Measurements from ENCODE around the gene TMEM204.
A peak's percentile ranks its signal among the peaks of the same experiment; 100 is the strongest.

TMEM204 gene

DNA sequence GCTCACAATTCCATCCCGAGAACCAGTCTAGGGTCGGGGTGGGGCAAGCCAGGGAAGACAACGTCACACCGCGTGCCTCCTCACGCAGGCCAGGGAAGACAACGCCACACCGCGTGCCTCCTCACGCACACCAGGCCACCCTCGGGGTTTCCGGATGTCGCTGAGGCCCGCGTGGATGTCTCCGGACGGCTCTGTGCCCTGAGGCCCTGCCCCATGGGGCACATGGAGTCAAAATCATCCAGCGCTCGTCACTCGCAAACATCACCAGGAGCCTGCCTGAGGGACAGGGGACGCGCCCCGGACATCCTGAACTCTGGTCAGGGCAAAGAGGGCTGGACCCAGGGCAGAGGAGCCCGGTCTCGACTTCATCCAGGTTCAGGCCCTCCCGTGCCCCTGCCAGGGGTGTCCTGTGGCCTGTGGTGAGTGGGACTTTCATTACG lies 3.7 kb downstream of the TMEM204 start:
- ATAC-seq, result no peak
- no peak for TF ChIP-seq TOX (CRISPR knock-in tag; IDR thresholded peaks at IDR 0.05; ENCODE audit: borderline replicate concordance)

DNA sequence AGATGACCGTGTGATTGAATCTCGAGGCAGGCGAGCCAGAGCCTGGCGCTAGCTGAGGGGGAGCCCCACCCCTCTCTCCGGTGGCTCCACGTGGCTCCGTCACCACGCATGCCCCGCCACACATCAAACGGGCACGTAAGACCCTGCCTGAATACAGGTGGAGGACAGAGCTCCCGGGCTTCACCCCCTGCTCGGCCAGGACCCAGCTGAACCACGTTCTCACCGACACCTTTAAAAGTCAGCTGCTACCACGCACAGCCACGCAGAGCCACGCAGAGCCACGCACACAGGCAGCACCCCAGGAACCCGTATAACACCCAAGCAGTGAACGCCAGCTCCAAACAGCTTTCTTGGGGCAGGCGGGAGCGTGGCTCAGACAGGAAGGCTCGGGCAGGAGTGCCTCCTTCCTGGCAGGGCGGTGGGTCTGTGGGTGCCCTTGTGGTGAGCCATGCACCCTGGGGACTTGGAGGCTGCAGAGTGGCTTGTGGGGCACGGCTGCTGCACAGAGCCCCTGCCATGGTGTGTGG lies 4.4 kb downstream of the TMEM204 start:
- TF ChIP-seq, protein P1, sequence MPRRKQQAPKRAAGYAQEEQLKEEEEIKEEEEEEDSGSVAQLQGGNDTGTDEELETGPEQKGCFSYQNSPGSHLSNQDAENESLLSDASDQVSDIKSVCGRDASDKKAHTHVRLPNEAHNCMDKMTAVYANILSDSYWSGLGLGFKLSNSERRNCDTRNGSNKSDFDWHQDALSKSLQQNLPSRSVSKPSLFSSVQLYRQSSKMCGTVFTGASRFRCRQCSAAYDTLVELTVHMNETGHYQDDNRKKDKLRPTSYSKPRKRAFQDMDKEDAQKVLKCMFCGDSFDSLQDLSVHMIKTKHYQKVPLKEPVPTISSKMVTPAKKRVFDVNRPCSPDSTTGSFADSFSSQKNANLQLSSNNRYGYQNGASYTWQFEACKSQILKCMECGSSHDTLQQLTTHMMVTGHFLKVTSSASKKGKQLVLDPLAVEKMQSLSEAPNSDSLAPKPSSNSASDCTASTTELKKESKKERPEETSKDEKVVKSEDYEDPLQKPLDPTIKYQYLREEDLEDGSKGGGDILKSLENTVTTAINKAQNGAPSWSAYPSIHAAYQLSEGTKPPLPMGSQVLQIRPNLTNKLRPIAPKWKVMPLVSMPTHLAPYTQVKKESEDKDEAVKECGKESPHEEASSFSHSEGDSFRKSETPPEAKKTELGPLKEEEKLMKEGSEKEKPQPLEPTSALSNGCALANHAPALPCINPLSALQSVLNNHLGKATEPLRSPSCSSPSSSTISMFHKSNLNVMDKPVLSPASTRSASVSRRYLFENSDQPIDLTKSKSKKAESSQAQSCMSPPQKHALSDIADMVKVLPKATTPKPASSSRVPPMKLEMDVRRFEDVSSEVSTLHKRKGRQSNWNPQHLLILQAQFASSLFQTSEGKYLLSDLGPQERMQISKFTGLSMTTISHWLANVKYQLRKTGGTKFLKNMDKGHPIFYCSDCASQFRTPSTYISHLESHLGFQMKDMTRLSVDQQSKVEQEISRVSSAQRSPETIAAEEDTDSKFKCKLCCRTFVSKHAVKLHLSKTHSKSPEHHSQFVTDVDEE (CRISPR knock-in tag; IDR thresholded peaks at IDR 0.05), result no peak
- TF ChIP-seq ESRRG (CRISPR knock-in tag; IDR thresholded peaks at IDR 0.05) (no peak), SNAI2 (CRISPR knock-in tag; IDR thresholded peaks at IDR 0.05) (no peak), ZNF70 (CRISPR knock-in tag; IDR thresholded peaks at IDR 0.05) (no peak), GLIS3 (CRISPR knock-in tag; IDR thresholded peaks at IDR 0.05) (no peak), ZFP3 (CRISPR knock-in tag; IDR thresholded peaks at IDR 0.05) (no peak), TCF4 (CRISPR knock-in tag; IDR thresholded peaks at IDR 0.05; ENCODE audit: borderline replicate concordance) (no peak), ZNF565 (CRISPR knock-in tag; conservative IDR thresholded peaks at IDR 0.05; ENCODE audit: low read depth) (no peak), PPARA (CRISPR knock-in tag; IDR thresholded peaks at IDR 0.05; ENCODE audit: borderline replicate concordance) (no peak), ZC3H10 (CRISPR knock-in tag; IDR thresholded peaks at IDR 0.05) (no peak), OSR1 (CRISPR knock-in tag; IDR thresholded peaks at IDR 0.05) (no peak), RARB (CRISPR knock-in tag; IDR thresholded peaks at IDR 0.05) (no peak), TOX (CRISPR knock-in tag; IDR thresholded peaks at IDR 0.05; ENCODE audit: borderline replicate concordance) (no peak)
- TF ChIP-seq, protein P2, sequence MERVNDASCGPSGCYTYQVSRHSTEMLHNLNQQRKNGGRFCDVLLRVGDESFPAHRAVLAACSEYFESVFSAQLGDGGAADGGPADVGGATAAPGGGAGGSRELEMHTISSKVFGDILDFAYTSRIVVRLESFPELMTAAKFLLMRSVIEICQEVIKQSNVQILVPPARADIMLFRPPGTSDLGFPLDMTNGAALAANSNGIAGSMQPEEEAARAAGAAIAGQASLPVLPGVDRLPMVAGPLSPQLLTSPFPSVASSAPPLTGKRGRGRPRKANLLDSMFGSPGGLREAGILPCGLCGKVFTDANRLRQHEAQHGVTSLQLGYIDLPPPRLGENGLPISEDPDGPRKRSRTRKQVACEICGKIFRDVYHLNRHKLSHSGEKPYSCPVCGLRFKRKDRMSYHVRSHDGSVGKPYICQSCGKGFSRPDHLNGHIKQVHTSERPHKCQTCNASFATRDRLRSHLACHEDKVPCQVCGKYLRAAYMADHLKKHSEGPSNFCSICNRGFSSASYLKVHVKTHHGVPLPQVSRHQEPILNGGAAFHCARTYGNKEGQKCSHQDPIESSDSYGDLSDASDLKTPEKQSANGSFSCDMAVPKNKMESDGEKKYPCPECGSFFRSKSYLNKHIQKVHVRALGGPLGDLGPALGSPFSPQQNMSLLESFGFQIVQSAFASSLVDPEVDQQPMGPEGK (CRISPR knock-in tag; IDR thresholded peaks at IDR 0.05; ENCODE audit: borderline replicate concordance), result no peak
- TF ChIP-seq, protein P3, sequence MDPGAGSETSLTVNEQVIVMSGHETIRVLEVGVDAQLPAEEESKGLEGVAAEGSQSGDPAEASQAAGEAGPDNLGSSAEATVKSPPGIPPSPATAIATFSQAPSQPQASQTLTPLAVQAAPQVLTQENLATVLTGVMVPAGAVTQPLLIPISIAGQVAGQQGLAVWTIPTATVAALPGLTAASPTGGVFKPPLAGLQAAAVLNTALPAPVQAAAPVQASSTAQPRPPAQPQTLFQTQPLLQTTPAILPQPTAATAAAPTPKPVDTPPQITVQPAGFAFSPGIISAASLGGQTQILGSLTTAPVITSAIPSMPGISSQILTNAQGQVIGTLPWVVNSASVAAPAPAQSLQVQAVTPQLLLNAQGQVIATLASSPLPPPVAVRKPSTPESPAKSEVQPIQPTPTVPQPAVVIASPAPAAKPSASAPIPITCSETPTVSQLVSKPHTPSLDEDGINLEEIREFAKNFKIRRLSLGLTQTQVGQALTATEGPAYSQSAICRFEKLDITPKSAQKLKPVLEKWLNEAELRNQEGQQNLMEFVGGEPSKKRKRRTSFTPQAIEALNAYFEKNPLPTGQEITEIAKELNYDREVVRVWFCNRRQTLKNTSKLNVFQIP (CRISPR knock-in tag; IDR thresholded peaks at IDR 0.05; ENCODE audit: borderline replicate concordance, low read depth), result no peak
- no peak for ATAC-seq

DNA sequence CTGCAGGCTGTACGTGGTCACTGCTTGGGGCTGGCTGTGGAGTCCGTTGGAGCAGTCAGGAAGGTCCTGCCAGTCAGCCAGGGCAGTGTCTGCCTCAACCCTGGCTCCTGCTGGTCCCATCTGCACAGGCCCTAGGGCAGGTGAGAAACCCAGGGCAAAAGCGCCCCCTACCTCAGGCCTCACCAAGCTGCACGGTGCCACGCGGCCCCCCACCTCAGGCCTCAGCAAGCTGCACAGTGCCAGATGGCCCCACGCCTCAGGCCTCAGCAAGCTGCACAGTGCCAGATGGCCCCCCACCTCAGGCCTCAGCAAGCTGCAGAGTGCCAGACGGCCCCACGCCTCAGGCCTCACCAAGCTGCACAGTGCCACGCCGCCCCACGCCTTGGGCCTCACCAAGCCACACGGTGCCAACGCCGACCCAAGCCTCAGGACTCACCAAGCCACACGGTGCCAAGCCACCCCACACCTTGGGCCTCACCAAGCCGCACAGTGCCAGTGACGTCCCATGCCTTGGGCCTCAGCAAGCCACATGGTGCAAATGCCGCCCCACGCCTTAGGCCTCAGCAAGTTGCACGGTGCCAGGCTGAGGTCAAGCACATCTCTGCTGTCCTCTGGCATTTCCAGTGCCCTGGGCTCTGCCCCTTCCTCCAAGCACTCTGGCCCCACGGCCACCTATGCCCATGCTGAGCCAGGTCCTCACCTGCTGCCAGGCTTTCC lies 5.5 kb downstream of the TMEM204 start:
- peak; percentile 10; the same call in 2 of the 3 replicates for ATAC-seq

More for the DNA sequence above, 5.5 kb downstream of the TMEM204 start:
- TF ChIP-seq SNAI2 (CRISPR knock-in tag; IDR thresholded peaks at IDR 0.05) (no peak), ZC3H10 (CRISPR knock-in tag; IDR thresholded peaks at IDR 0.05) (no peak), ZFP3 (CRISPR knock-in tag; IDR thresholded peaks at IDR 0.05) (no peak), PPARA (CRISPR knock-in tag; IDR thresholded peaks at IDR 0.05; ENCODE audit: borderline replicate concordance) (no peak), ZFP30 (CRISPR knock-in tag; IDR thresholded peaks at IDR 0.05) (no peak), TOX (CRISPR knock-in tag; IDR thresholded peaks at IDR 0.05; ENCODE audit: borderline replicate concordance) (no peak), OSR1 (CRISPR knock-in tag; IDR thresholded peaks at IDR 0.05) (no peak), GLIS3 (CRISPR knock-in tag; IDR thresholded peaks at IDR 0.05) (no peak), ZNF565 (CRISPR knock-in tag; conservative IDR thresholded peaks at IDR 0.05; ENCODE audit: low read depth) (no peak), RARB (CRISPR knock-in tag; IDR thresholded peaks at IDR 0.05) (no peak), ESRRG (CRISPR knock-in tag; IDR thresholded peaks at IDR 0.05) (no peak), TCF4 (CRISPR knock-in tag; IDR thresholded peaks at IDR 0.05; ENCODE audit: borderline replicate concordance) (no peak), ZNF8 (CRISPR knock-in tag; IDR thresholded peaks at IDR 0.05) (no peak), CSDC2 (CRISPR knock-in tag; IDR thresholded peaks at IDR 0.05) (no peak)
- TF ChIP-seq, protein P4, sequence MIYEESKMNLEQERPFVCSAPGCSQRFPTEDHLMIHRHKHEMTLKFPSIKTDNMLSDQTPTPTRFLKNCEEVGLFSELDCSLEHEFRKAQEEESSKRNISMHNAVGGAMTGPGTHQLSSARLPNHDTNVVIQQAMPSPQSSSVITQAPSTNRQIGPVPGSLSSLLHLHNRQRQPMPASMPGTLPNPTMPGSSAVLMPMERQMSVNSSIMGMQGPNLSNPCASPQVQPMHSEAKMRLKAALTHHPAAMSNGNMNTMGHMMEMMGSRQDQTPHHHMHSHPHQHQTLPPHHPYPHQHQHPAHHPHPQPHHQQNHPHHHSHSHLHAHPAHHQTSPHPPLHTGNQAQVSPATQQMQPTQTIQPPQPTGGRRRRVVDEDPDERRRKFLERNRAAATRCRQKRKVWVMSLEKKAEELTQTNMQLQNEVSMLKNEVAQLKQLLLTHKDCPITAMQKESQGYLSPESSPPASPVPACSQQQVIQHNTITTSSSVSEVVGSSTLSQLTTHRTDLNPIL (CRISPR knock-in tag; IDR thresholded peaks at IDR 0.05; ENCODE audit: low read depth), result no peak
- TF ChIP-seq, protein P5, sequence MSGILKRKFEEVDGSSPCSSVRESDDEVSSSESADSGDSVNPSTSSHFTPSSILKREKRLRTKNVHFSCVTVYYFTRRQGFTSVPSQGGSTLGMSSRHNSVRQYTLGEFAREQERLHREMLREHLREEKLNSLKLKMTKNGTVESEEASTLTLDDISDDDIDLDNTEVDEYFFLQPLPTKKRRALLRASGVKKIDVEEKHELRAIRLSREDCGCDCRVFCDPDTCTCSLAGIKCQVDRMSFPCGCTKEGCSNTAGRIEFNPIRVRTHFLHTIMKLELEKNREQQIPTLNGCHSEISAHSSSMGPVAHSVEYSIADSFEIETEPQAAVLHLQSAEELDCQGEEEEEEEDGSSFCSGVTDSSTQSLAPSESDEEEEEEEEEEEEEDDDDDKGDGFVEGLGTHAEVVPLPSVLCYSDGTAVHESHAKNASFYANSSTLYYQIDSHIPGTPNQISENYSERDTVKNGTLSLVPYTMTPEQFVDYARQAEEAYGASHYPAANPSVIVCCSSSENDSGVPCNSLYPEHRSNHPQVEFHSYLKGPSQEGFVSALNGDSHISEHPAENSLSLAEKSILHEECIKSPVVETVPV (CRISPR knock-in tag; IDR thresholded peaks at IDR 0.05), result no peak
- TF ChIP-seq, protein P2 (CRISPR knock-in tag; IDR thresholded peaks at IDR 0.05; ENCODE audit: borderline replicate concordance), result no peak
- TF ChIP-seq, protein P1 (CRISPR knock-in tag; IDR thresholded peaks at IDR 0.05), result no peak
